Stimulated activated CD4-positive, alpha-beta T cell treated with anti-CD3 and anti-CD28 coated beads, Interleukin-4, amount 100 ng/mL, for 48 hours (primary cell): Measurements from ENCODE around the gene CAMTA2.

Experiments used
- DNase-seq, 2 donors: peaks; one replicate each; pipeline ENCODE4 v3.0.0-alpha.2; 2020; ENCODE audit warnings: low read depth in 2 of 2

CAMTA2 gene

GRCh38 chr17:4968486-4969046, 18.9 kb downstream of the CAMTA2 start:
- peak; percentile 16 to 38 for DNase-seq

GRCh38 chr17:4967539-4968485, 19.7 kb downstream of the CAMTA2 start, which contains the start of gene SPAG7:
SPAG7 (minus strand) TSS chr17:4967817; CDS start chr17:4967804, 13 bp downstream.
- DNase-seq = peak; percentile 87 to 90

- peak; percentile 77 to 93 for DNase-seq
Observed at GRCh38 chr17:4966844-4967538, 20.5 kb downstream of the CAMTA2 start.

- DNase-seq = no peak
Observed at GRCh38 chr17:4965311-4965986, 22.0 kb downstream of the CAMTA2 start.

GRCh38 chr17:4960279-4960922, 27.1 kb downstream of the CAMTA2 start:
- DNase-seq = no peak

GRCh38 chr17:4959261-4959965, 28.1 kb downstream of the CAMTA2 start:
- DNase-seq = no peak

- DNase-seq = no peak
Observed at GRCh38 chr17:4958102-4958501, 29.4 kb downstream of the CAMTA2 start.

- DNase-seq = peak in 1 of 2 donors; percentile 50
Observed at GRCh38 chr17:4956493-4957061, 30.9 kb downstream of the CAMTA2 start.

GRCh38 chr17:4955091-4955490, 32.4 kb downstream of the CAMTA2 start:
- no peak for DNase-seq

- no peak for DNase-seq
Observed at GRCh38 chr17:4953451-4953961, 34.0 kb downstream of the CAMTA2 start.

- no peak for DNase-seq
Observed at GRCh38 chr17:4951486-4951885, 36.0 kb downstream of the CAMTA2 start.

- DNase-seq = no peak
Observed at GRCh38 chr17:4950746-4951204, 36.7 kb downstream of the CAMTA2 start, which contains the start of gene ENO3. ENO3 (plus strand) TSS chr17:4951119; CDS start chr17:4951830, 711 bp downstream.

- peak in 1 of 2 donors; percentile 34 for DNase-seq
Observed at GRCh38 chr17:4950075-4950745, 37.3 kb downstream of the CAMTA2 start.

- peak; percentile 60 to 73 for DNase-seq
Observed at GRCh38 chr17:4949321-4950074, 38.0 kb downstream of the CAMTA2 start.

GRCh38 chr17:4948931-4949320, 38.5 kb downstream of the CAMTA2 start:
- peak; percentile 60 to 74 for DNase-seq

GRCh38 chr17:4948166-4948930, 39.1 kb downstream of the CAMTA2 start, which contains the start of gene PFN1:
PFN1 (minus strand) TSS chr17:4948530; CDS start chr17:4948394, 136 bp downstream.
- peak; percentile 85 to 88 for DNase-seq

GRCh38 chr17:4947411-4948165, 39.9 kb downstream of the CAMTA2 start:
- DNase-seq = peak; percentile 59 to 63
